HEK293 (cell line): ENCODE measurements around the gene CTCFL.
A peak's percentile ranks its signal among the peaks of the same experiment; 100 is the strongest.

Source experiments
- CTCF ChIA-PET: fragments of 350-600 bp; formaldehyde crosslinking; extraction: SDS; loops from one replicate; lab custom pipeline; 2021; ENCODE audit warnings: antibody characterized with exemption; lab: Yijun Ruan, JAX
- POLR2A ChIA-PET: fragments of 300-600 bp; formaldehyde crosslinking; extraction: SDS; loops from one replicate; lab custom pipeline; 2020; ENCODE audit warnings: antibody characterized with exemption, inconsistent platforms; lab: Yijun Ruan, JAX
- H3K27ac ChIP-seq: fragments of 200-500 bp; sonication (Bioruptor generic); 2 replicates; pipeline ENCODE4 v1.5.1; 2014; ENCODE audit warnings: low read depth, low read length, control low read depth, inconsistent platforms; ENCODE audit errors: extremely low read depth
- H3K36me3 ChIP-seq, 2 experiments: fragments of 200-500 bp in 1 of 2; sonication (Bioruptor generic) in 1 of 2; 1 replicate in 1 of 2; 2 replicates in 1 of 2; pipeline ENCODE4 v1.5.1; 2014 to 2017; ENCODE audit warnings: inconsistent platforms in 2 of 2, low read length in 2 of 2; ENCODE audit not compliant: control insufficient read depth in 2 of 2, insufficient read depth in 1 of 2
- H3K4me1 ChIP-seq: fragments of 200-500 bp; sonication (Bioruptor generic); 2 replicates; pipeline ENCODE4 v1.5.1; 2014; ENCODE audit warnings: mild to moderate bottlenecking, low read length, inconsistent platforms; ENCODE audit not compliant: control insufficient read depth, insufficient read depth
- H3K4me3 ChIP-seq: 2 replicates; pipeline ENCODE4 v1.5.1; 2011; ENCODE audit warnings: low read depth, mild to moderate bottlenecking, control low read depth, low read length, moderate library complexity
- H3K9me3 ChIP-seq: fragments of 200-500 bp; sonication (Bioruptor generic); 2 replicates; pipeline ENCODE4 v1.5.1; 2014; ENCODE audit warnings: low read depth, low read length, inconsistent platforms; ENCODE audit not compliant: control insufficient read depth, insufficient read depth
- EGR2 ChIP-seq: fragments of 450-650 bp; formaldehyde crosslinking; IDR thresholded peaks from 2 replicates; pipeline ENCODE4 v1.5.1; 2016; ENCODE audit warnings: low read depth, missing biosample characterization, missing genetic modification characterization
- KLF17 ChIP-seq: fragments of 450-650 bp; formaldehyde crosslinking; IDR thresholded peaks from 2 replicates; pipeline ENCODE4 v1.5.1; 2016; ENCODE audit warnings: missing biosample characterization, missing genetic modification characterization
- KLF8 ChIP-seq: fragments of 450-650 bp; formaldehyde crosslinking; IDR thresholded peaks from 2 replicates; pipeline ENCODE4 v1.5.1; 2016; ENCODE audit warnings: missing biosample characterization, missing genetic modification characterization
- ZBTB17 ChIP-seq: fragments of 450-650 bp; formaldehyde crosslinking; IDR thresholded peaks from 2 replicates; pipeline ENCODE4 v1.5.1; 2016; ENCODE audit warnings: missing biosample characterization, missing genetic modification characterization
- ZFHX2 ChIP-seq: fragments of 450-650 bp; formaldehyde crosslinking; conservative IDR thresholded peaks from 2 replicates; pipeline ENCODE4 v1.5.1; 2016; ENCODE audit warnings: missing biosample characterization, missing genetic modification characterization
- ZNF157 ChIP-seq: fragments of 450-650 bp; formaldehyde crosslinking; IDR thresholded peaks from 2 replicates; pipeline ENCODE4 v1.5.1; 2016; ENCODE audit warnings: missing biosample characterization, missing genetic modification characterization
- ZNF16 ChIP-seq: fragments of 450-650 bp; formaldehyde crosslinking; IDR thresholded peaks from 2 replicates; pipeline ENCODE4 v1.5.1; 2016; ENCODE audit warnings: low read depth, missing biosample characterization, missing genetic modification characterization
- ZNF174 ChIP-seq: fragments of 450-650 bp; formaldehyde crosslinking; IDR thresholded peaks from 2 replicates; pipeline ENCODE4 v1.5.0; 2017; ENCODE audit warnings: missing biosample characterization, mild to moderate bottlenecking, missing genetic modification characterization
- ZNF19 ChIP-seq: fragments of 450-650 bp; formaldehyde crosslinking; IDR thresholded peaks from 2 replicates; pipeline ENCODE4; 2016; ENCODE audit warnings: missing biosample characterization, missing genetic modification characterization, low read depth
- ZNF223 ChIP-seq: fragments of 450-650 bp; formaldehyde crosslinking; IDR thresholded peaks from 2 replicates; pipeline ENCODE4 v1.5.1; 2016; ENCODE audit warnings: missing biosample characterization, missing genetic modification characterization
- ZNF23 ChIP-seq: fragments of 450-650 bp; formaldehyde crosslinking; IDR thresholded peaks from 2 replicates; pipeline ENCODE4 v1.5.1; 2016; ENCODE audit warnings: missing biosample characterization, missing genetic modification characterization, borderline replicate concordance
- ZNF335 ChIP-seq: fragments of 450-650 bp; formaldehyde crosslinking; conservative IDR thresholded peaks from 2 replicates; pipeline ENCODE4 v1.5.1; 2016; ENCODE audit warnings: missing biosample characterization, missing genetic modification characterization
- ZNF341 ChIP-seq: fragments of 450-650 bp; formaldehyde crosslinking; IDR thresholded peaks from 2 replicates; pipeline ENCODE4; 2016; ENCODE audit warnings: low read depth, missing biosample characterization, missing genetic modification characterization
- ZNF48 ChIP-seq: fragments of 450-650 bp; formaldehyde crosslinking; IDR thresholded peaks from 2 replicates; pipeline ENCODE4 v1.5.1; 2016; ENCODE audit warnings: missing biosample characterization, missing genetic modification characterization
- ZNF571 ChIP-seq: fragments of 450-650 bp; formaldehyde crosslinking; IDR thresholded peaks from 2 replicates; pipeline ENCODE4 v1.5.0; 2017; ENCODE audit warnings: missing biosample characterization, missing genetic modification characterization
- ZNF596 ChIP-seq: fragments of 450-650 bp; IDR thresholded peaks from 2 replicates; pipeline ENCODE4 v1.5.0; 2018; ENCODE audit warnings: missing biosample characterization, mild to moderate bottlenecking, missing genetic modification characterization, moderate library complexity
- ZNF623 ChIP-seq: fragments of 450-650 bp; formaldehyde crosslinking; IDR thresholded peaks from 2 replicates; pipeline ENCODE4 v1.5.1; 2016; ENCODE audit warnings: missing biosample characterization, missing genetic modification characterization
- ZNF654 ChIP-seq: fragments of 450-650 bp; formaldehyde crosslinking; IDR thresholded peaks from 2 replicates; pipeline ENCODE4 v1.5.1; 2016; ENCODE audit warnings: low read depth, missing biosample characterization, missing genetic modification characterization
- ZNF777 ChIP-seq: fragments of 450-650 bp; formaldehyde crosslinking; IDR thresholded peaks from 2 replicates; pipeline ENCODE4 v1.5.1; 2017; ENCODE audit warnings: missing biosample characterization, missing genetic modification characterization, borderline replicate concordance
- ZNF791 ChIP-seq: fragments of 450-650 bp; formaldehyde crosslinking; IDR thresholded peaks from 2 replicates; pipeline ENCODE4 v1.5.1; 2016; ENCODE audit warnings: missing biosample characterization, missing genetic modification characterization

Gene CTCFL

GRCh38 chr20:57544838-57545564 is 20.1 kb upstream of the CTCFL start:
- no peak overlapping the region for H3K27ac ChIP-seq
- H3K4me1 ChIP-seq: no peaks in the 10 kb centered on the region
- CTCF ChIA-PET: interaction anchor here (0.6 to 1.3 kb wide), 3 partner anchors 29 to 44 kb away, joined by 3 read pairs; no protein-coding TSS in a partner anchor

DNA sequence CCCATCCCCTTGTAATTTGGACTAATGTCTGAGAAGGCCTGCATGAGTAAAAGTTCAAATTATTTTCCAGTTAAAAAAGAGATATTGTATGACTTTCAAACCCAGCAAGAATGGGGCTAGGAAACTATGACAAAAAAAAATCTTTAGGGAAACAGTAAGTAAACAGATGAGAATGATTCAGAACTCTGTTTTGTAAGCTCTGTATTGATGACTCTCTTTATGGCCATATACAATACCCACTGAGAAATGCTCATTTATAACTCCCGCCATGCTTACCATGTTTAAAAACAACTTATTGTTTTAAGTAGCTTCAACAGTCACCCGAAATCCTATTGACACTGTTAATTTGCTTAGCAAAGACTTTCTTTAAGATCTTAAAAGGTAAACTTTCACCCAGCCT is 18.8 kb upstream of the CTCFL start:
- no peaks in the 10 kb centered on the region for H3K36me3 ChIP-seq
- H3K9me3 ChIP-seq: no peaks in the 10 kb centered on the region
- H3K4me1 ChIP-seq: no peaks in the 10 kb centered on the region
- CTCF ChIA-PET: interaction anchor here (0.7 to 1.3 kb wide), 2 partner anchors 16 to 28 kb away, joined by 3 read pairs; no protein-coding TSS in a partner anchor
- POLR2A ChIA-PET: no interaction called here
- TF ChIP-seq ZNF777 (tag by site-specific recombination) (no peak), ZNF23 (no peak), ZNF791 (tag by site-specific recombination) (no peak), ZNF157 (tag by site-specific recombination) (no peak), ZNF19 (tag by site-specific recombination) (no peak), ZNF341 (tag by site-specific recombination) (no peak), KLF17 (tag by site-specific recombination) (no peak)
- no peak overlapping the region for H3K27ac ChIP-seq
- H3K4me3 ChIP-seq: no peak overlapping the region

More at GRCh38 chr20:57544838-57545564, 20.1 kb upstream of the CTCFL start:
- Histone ChIP-seq H3K9me3 (no peaks in the 10 kb centered on the region), H3K36me3 (no peaks in the 10 kb centered on the region), H3K4me3 (no peak overlapping the region)
- POLR2A ChIA-PET: no interaction called here
- peak; percentile 78 for TF ChIP-seq EGR2 (tag by site-specific recombination)
- TF ChIP-seq ZNF341 (tag by site-specific recombination): peak; percentile 31; the same call in 1 of the 2 replicates
- no peak for TF ChIP-seq ZNF623
- no peak for TF ChIP-seq ZNF174 (tag by site-specific recombination)
- TF ChIP-seq ZNF48 (tag by site-specific recombination): no peak
- TF ChIP-seq ZNF16 (tag by site-specific recombination): no peak
- TF ChIP-seq ZBTB17 (tag by site-specific recombination): no peak
- peak; percentile 63 for TF ChIP-seq ZFHX2 (tag by site-specific recombination)

DNA sequence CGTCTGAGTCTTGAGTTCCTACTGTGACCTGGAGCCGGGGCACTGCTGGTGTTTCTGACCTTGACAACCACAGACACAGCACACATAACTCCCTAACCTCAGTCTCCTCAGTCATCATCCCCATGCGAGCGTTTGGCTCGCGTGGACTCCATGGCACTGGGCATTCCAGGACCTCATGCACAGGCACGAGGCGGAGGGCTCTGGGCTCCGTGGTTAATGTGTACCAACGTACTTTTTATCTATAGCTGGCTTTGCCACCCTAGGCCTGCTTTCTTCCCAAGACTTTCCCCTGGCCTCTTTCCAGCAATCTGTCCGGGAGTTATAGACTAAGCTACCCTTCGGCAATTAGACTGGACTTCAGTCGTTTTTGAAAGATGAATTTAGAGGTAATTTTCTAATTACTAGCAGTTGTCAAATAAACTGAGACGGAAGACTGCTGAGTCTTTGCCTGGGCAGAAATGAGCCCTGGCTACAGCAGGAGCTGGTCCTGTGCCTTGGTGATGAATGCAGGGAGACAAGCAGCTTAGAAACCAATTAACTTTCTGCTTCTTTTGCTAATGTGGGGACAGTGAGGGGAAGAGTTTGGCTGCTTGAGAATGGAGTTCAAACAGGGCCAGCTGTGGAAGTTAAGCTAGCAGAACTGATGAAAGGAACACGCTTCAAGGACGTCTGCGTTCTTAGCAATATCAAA is 16.1 kb upstream of the CTCFL start:
- CTCF ChIA-PET: interaction anchor here (0.7 to 0.8 kb wide), 2 partner anchors 41 to 667 kb away, joined by 3 read pairs; no protein-coding TSS in a partner anchor
- Histone ChIP-seq H3K9me3 (no peaks in the 10 kb centered on the region), H3K4me3 (no peak overlapping the region), H3K36me3 (no peaks in the 10 kb centered on the region), H3K27ac (no peak overlapping the region), H3K4me1 (no peaks in the 10 kb centered on the region)
- no peak for TF ChIP-seq KLF8
- TF ChIP-seq ZNF571 (tag by site-specific recombination): no peak
- no peak for TF ChIP-seq ZNF223 (tag by site-specific recombination)
- TF ChIP-seq ZNF596 (tag by site-specific recombination): no peak
- no peak for TF ChIP-seq ZNF623
- no peak for TF ChIP-seq ZNF654 (tag by site-specific recombination)
- no peak for TF ChIP-seq ZNF335 (tag by site-specific recombination)
- POLR2A ChIA-PET: no interaction called here
